MM.1S (cell line): ENCODE data around the gene ST6GALNAC2.

Experiments used
- DNase-seq: peaks from one replicate; pipeline ENCODE4 v3.0.0-alpha.2; 2015
- H2AFZ ChIP-seq: fragments of 300-600 bp; sonication (generic); 2 replicates; pipeline ENCODE4 v1.6.0; 2016; ENCODE audit warnings: antibody characterized with exemption, low read length
- H3F3A ChIP-seq: fragments of 300-600 bp; sonication (generic); 2 replicates; pipeline ENCODE4 v1.6.1; 2016; ENCODE audit warnings: mild to moderate bottlenecking, antibody characterized with exemption, low read length, moderate library complexity, mixed read lengths; ENCODE audit not compliant: insufficient read depth
- H3K27ac ChIP-seq: fragments of 300-600 bp; sonication (generic); 2 replicates; pipeline ENCODE4 v1.5.1; 2016; ENCODE audit warnings: mild to moderate bottlenecking, low read length
- H3K27me3 ChIP-seq: fragments of 300-600 bp; sonication (generic); replicated peaks from 2 replicates; pipeline ENCODE4 v1.6.0; 2016; ENCODE audit warnings: low read length; ENCODE audit not compliant: insufficient read depth
- H3K36me3 ChIP-seq: fragments of 300-600 bp; sonication (generic); replicated peaks from 2 replicates; pipeline ENCODE4 v1.6.1; 2016; ENCODE audit warnings: mild to moderate bottlenecking, low read length, mixed read lengths; ENCODE audit not compliant: insufficient read depth
- H3K4me1 ChIP-seq: fragments of 300-600 bp; sonication (generic); 2 replicates; pipeline ENCODE4 v1.6.1; 2016; ENCODE audit warnings: low read length, mixed read lengths
- H3K4me2 ChIP-seq: fragments of 300-600 bp; sonication (generic); 2 replicates; pipeline ENCODE4 v1.6.0; 2016; ENCODE audit warnings: low read depth, low read length
- H3K4me3 ChIP-seq: fragments of 300-600 bp; sonication (generic); 2 replicates; pipeline ENCODE4 v1.5.1; 2016; ENCODE audit warnings: low read length, mixed read lengths
- H3K79me2 ChIP-seq: fragments of 300-600 bp; sonication (generic); 2 replicates; pipeline ENCODE4 v1.6.1; 2016; ENCODE audit warnings: mixed run types, low read length, mixed read lengths
- H3K9ac ChIP-seq: fragments of 300-600 bp; sonication (generic); 2 replicates; pipeline ENCODE4 v1.6.1; 2016; ENCODE audit warnings: low read length, mixed read lengths
- H3K9me2 ChIP-seq: fragments of 300-600 bp; sonication (generic); replicated peaks from 2 replicates; pipeline ENCODE4 v1.6.1; 2016; ENCODE audit warnings: mild to moderate bottlenecking, low read length, mixed read lengths; ENCODE audit not compliant: insufficient read depth
- H3K9me3 ChIP-seq: fragments of 300-600 bp; sonication (generic); replicated peaks from 2 replicates; pipeline ENCODE4 v1.6.1; 2016; ENCODE audit warnings: mild to moderate bottlenecking, low read length, mixed read lengths; ENCODE audit not compliant: insufficient read depth
- H4K20me1 ChIP-seq: fragments of 300-600 bp; sonication (generic); 2 replicates; pipeline ENCODE4 v1.6.1; 2016; ENCODE audit warnings: mild to moderate bottlenecking, low read length, moderate library complexity, mixed read lengths; ENCODE audit not compliant: insufficient read depth
- CTCF ChIP-seq: fragments of 300-600 bp; sonication (generic); IDR thresholded peaks from 2 replicates; pipeline ENCODE4 v1.5.1; 2016; ENCODE audit warnings: antibody characterized with exemption, low read length, mixed read lengths
- EZH2 ChIP-seq: fragments of 300-600 bp; sonication (generic); optimal IDR thresholded peaks from 2 replicates; pipeline ENCODE3; 2017; ENCODE audit warnings: low read depth, mild to moderate bottlenecking, antibody characterized with exemption, low read length, mixed read lengths
- EZH2phosphoT487 ChIP-seq: fragments of 300-600 bp; sonication (generic); IDR thresholded peaks from 2 replicates; pipeline ENCODE4 v1.6.1; 2018; ENCODE audit warnings: antibody characterized with exemption, low read length

Gene ST6GALNAC2

GRCh38 chr17:76585033-76585648 is 519 bp downstream of the ST6GALNAC2 start:
- peaks cover 68% of the 10 kb centered on the region for H3K27me3 ChIP-seq

GRCh38 chr17:76584427-76585032 is 1.1 kb downstream of the ST6GALNAC2 start:
- Histone ChIP-seq H3K36me3 (no peaks in the 10 kb centered on the region), H3K27ac (no peak overlapping the region), H3F3A (no peaks in the 10 kb centered on the region), H3K9me3 (no peaks in the 10 kb centered on the region), H3K4me1 (no peaks in the 10 kb centered on the region), H3K4me2 (peak overlapping the region; percentile 27; the same call in 1 of the 2 replicates), H4K20me1 (no peaks in the 10 kb centered on the region), H3K27me3 (peaks cover 64% of the 10 kb centered on the region), H2AFZ (no peak overlapping the region), H3K9me2 (no peaks in the 10 kb centered on the region), H3K9ac (no peak overlapping the region), H3K4me3 (no peak overlapping the region), H3K79me2 (no peaks in the 10 kb centered on the region)
- TF ChIP-seq CTCF (no peak), EZH2 (no peak)
- no peak for DNase-seq

More at GRCh38 chr17:76585033-76585648, 519 bp downstream of the ST6GALNAC2 start:
- H3K4me3 ChIP-seq: no peak overlapping the region
- no peak overlapping the region for H3K27ac ChIP-seq
- no peak overlapping the region for H3K9ac ChIP-seq
- no peaks in the 10 kb centered on the region for H3K36me3 ChIP-seq
- no peaks in the 10 kb centered on the region for H4K20me1 ChIP-seq
- no peaks in the 10 kb centered on the region for H3K9me2 ChIP-seq
- TF ChIP-seq CTCF (no peak), EZH2phosphoT487 (peak; percentile 42; the same call in 1 of the 2 replicates), EZH2 (no peak)
- peak overlapping the region; percentile 27; the same call in 1 of the 2 replicates for H3K4me2 ChIP-seq
- no peaks in the 10 kb centered on the region for H3K79me2 ChIP-seq
- no peaks in the 10 kb centered on the region for H3F3A ChIP-seq
- H3K9me3 ChIP-seq: no peaks in the 10 kb centered on the region
- H3K4me1 ChIP-seq: no peaks in the 10 kb centered on the region
- no peak overlapping the region for H2AFZ ChIP-seq
- no peak for DNase-seq

- no peaks in the 10 kb centered on the region for H3K9me3 ChIP-seq
- no peak for DNase-seq
- no peaks in the 10 kb centered on the region for H3K4me1 ChIP-seq
- no peak overlapping the region for H2AFZ ChIP-seq
- H3K4me3 ChIP-seq: no peak overlapping the region
- H3K4me2 ChIP-seq: no peak overlapping the region
- H3K36me3 ChIP-seq: no peaks in the 10 kb centered on the region
- TF ChIP-seq EZH2phosphoT487 (no peak), CTCF (no peak), EZH2 (no peak)
- no peaks in the 10 kb centered on the region for H3K79me2 ChIP-seq
- H3K9me2 ChIP-seq: no peaks in the 10 kb centered on the region
- no peaks in the 10 kb centered on the region for H3F3A ChIP-seq
- H3K27ac ChIP-seq: no peak overlapping the region
- H3K27me3 ChIP-seq: peaks cover 46% of the 10 kb centered on the region
- no peak overlapping the region for H3K9ac ChIP-seq
- no peaks in the 10 kb centered on the region for H4K20me1 ChIP-seq
Measured at GRCh38 chr17:76582660-76583059, 3.0 kb downstream of the ST6GALNAC2 start.
